Suprapubic skin (tissue), 4 donors: ENCODE results near the gene HAT1.

Source experiments
- CTCF ChIP-seq, 2 donors: fragments of 200-600 bp in 1 of 2; fragments of 450-650 bp in 1 of 2; sonication (generic) in 1 of 2; IDR thresholded peaks; one replicate each; pipeline ENCODE4 v1.5.1; 2016 to 2019; ENCODE audit warnings: antibody characterized with exemption in 2 of 2, mild to moderate bottlenecking in 1 of 2, moderate library complexity in 1 of 2
- EP300 ChIP-seq: sonication (generic); formaldehyde crosslinking; IDR thresholded peaks from one replicate; pipeline ENCODE4 v1.6.1; 2017; ENCODE audit warnings: antibody characterized with exemption
- POLR2A ChIP-seq, 2 donors: fragments of 450-650 bp; IDR thresholded peaks; one replicate each; pipeline ENCODE4 v1.6.1; 2017; ENCODE audit warnings: antibody characterized with exemption in 2 of 2, mild to moderate bottlenecking in 2 of 2, moderate library complexity in 2 of 2
- POLR2AphosphoS5 ChIP-seq, 3 donors: sonication (generic); formaldehyde crosslinking; IDR thresholded peaks; one replicate each; pipeline ENCODE4 v1.6.1; 2017; ENCODE audit warnings: antibody characterized with exemption in 3 of 3

GRCh38 chr2:171941316-171941699 lies 19.0 kb downstream of the HAT1 start:
- TF ChIP-seq POLR2A (IDR thresholded peaks at IDR 0.05) (no peak), CTCF (IDR thresholded peaks at IDR 0.05) (no peak), EP300 (no peak), POLR2AphosphoS5 (IDR thresholded peaks at IDR 0.05) (no peak)
